ENCODE measurements around the gene GPC4.

- TF ChIP-seq GATA3 (IDR thresholded peaks at IDR 0.05; ENCODE audit: low read depth, low read length): no peak
- TF ChIP-seq GATA2 (IDR thresholded peaks at IDR 0.05; ENCODE audit: low read depth, low read length): no peak
Observed at GRCh38 chrX:133413218-133413925, 1.9 kb downstream of the GPC4 start.

All from SH-SY5Y (cell line).